Esophagus squamous epithelium (tissue), 4 donors: ENCODE measurements around the gene PPARG.

Experiments
- POLR2A ChIP-seq, 4 donors: fragments of 450-650 bp; IDR thresholded peaks; one replicate each; pipeline ENCODE4 v1.6.1; 2017; ENCODE audit warnings: antibody characterized with exemption in 4 of 4, mild to moderate bottlenecking in 4 of 4, moderate library complexity in 3 of 4
- TF ChIP-seq, protein P1 (sequence below), 6 experiments: fragments of 450-650 bp in 4 of 6; fragments of 200-600 bp in 2 of 6; sonication (generic) in 2 of 6; IDR thresholded peaks; one replicate each; pipeline ENCODE4 v1.5.1; 2016 to 2019; ENCODE audit warnings: antibody characterized with exemption in 6 of 6, mild to moderate bottlenecking in 4 of 6, moderate library complexity in 4 of 6

GRCh38 chr3:12280357-12280806, 8.5 kb upstream of the PPARG start:
- TF ChIP-seq, protein P1, sequence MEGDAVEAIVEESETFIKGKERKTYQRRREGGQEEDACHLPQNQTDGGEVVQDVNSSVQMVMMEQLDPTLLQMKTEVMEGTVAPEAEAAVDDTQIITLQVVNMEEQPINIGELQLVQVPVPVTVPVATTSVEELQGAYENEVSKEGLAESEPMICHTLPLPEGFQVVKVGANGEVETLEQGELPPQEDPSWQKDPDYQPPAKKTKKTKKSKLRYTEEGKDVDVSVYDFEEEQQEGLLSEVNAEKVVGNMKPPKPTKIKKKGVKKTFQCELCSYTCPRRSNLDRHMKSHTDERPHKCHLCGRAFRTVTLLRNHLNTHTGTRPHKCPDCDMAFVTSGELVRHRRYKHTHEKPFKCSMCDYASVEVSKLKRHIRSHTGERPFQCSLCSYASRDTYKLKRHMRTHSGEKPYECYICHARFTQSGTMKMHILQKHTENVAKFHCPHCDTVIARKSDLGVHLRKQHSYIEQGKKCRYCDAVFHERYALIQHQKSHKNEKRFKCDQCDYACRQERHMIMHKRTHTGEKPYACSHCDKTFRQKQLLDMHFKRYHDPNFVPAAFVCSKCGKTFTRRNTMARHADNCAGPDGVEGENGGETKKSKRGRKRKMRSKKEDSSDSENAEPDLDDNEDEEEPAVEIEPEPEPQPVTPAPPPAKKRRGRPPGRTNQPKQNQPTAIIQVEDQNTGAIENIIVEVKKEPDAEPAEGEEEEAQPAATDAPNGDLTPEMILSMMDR (IDR thresholded peaks at IDR 0.05), result no peak
- no peak for TF ChIP-seq POLR2A (IDR thresholded peaks at IDR 0.05)
